OCI-LY1 (cell line): ENCODE data around the gene SASS6.

Source experiments
- CTCF ChIP-seq: fragments of 200-600 bp; sonication (generic), shearing (Covaris generic); IDR thresholded peaks from 2 replicates; pipeline ENCODE4 v1.5.1; 2017; ENCODE audit warnings: mild to moderate bottlenecking, antibody characterized with exemption, low read length, moderate library complexity, mixed read lengths
- EZH2 ChIP-seq: fragments of 200-600 bp; sonication (generic), shearing (Covaris generic); IDR thresholded peaks from 2 replicates; pipeline ENCODE4 v1.8.0; 2017; ENCODE audit warnings: borderline replicate concordance, mixed run types, mild to moderate bottlenecking, antibody characterized with exemption, low read length, moderate library complexity, mixed read lengths

DNA sequence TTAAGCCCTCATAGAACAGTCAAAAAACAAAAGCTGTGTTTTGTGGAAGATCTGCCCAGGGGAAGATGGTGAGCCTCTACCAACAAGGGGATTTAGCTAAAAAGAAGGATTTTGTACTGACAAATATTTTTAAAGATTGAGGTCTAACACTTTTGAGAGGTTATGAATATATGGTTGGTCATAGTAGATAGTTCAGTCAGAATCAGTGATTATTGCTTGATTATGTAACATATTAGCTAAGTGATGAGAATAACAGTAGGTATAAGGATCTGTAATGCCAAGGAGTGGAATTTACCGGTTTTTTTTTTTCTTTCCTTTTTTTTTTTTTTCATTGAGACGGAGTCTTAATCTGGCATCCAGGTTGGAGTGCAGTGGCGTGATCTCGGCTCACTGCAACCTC lies 79.0 kb downstream of the SASS6 start:
- no peak for TF ChIP-seq CTCF
- TF ChIP-seq EZH2: no peak
